GM23338 (cell line): ENCODE measurements around the gene TELO2. TPM values are rescaled to one million over a fixed set of nuclear protein-coding genes. Genes with fewer than 3 reads are reported as not detected.

Experiments used
- ATAC-seq: fragments of 200-7000 bp; cut with Tn5 transposase; 3 replicates; pipeline ENCODE4 v1.9.1; 2020
- DNase-seq: peaks from one replicate; pipeline ENCODE4 v3.0.0-alpha.2; 2015; ENCODE audit warnings: low spot score
- H2AFZ ChIP-seq: fragments of 200-600 bp; sonication (generic); 2 replicates; pipeline ENCODE4 v1.8.0; 2016; ENCODE audit warnings: antibody characterized with exemption, mild to moderate bottlenecking, moderate library complexity
- H3F3A ChIP-seq: fragments of 200-600 bp; sonication (generic); replicated peaks from 2 replicates; pipeline ENCODE4 v1.8.0; 2017; ENCODE audit warnings: antibody characterized with exemption, mixed run types, low read depth
- H3K27ac ChIP-seq: fragments of 200-600 bp; sonication (generic); 2 replicates; pipeline ENCODE4 v1.6.1; 2016; ENCODE audit warnings: low read depth
- H3K27me3 ChIP-seq: fragments of 200-600 bp; sonication (generic); 2 replicates; pipeline ENCODE4 v1.8.0; 2016; ENCODE audit warnings: mild to moderate bottlenecking, mixed run types, moderate library complexity; ENCODE audit not compliant: insufficient read depth
- H3K36me3 ChIP-seq: fragments of 200-600 bp; sonication (generic); 2 replicates; pipeline ENCODE4 v1.8.0; 2016; ENCODE audit warnings: mild to moderate bottlenecking; ENCODE audit not compliant: insufficient read depth
- H3K4me1 ChIP-seq: fragments of 200-600 bp; sonication (generic); 2 replicates; pipeline ENCODE4 v1.8.0; 2016; ENCODE audit warnings: mild to moderate bottlenecking, moderate library complexity; ENCODE audit not compliant: insufficient read depth
- H3K4me2 ChIP-seq: fragments of 200-600 bp; sonication (generic); 2 replicates; pipeline ENCODE4 v1.7.1; 2017; ENCODE audit warnings: mixed run types
- H3K4me3 ChIP-seq: fragments of 200-600 bp; sonication (generic); 2 replicates; pipeline ENCODE4 v1.6.1; 2016; ENCODE audit warnings: mixed run types
- H3K79me2 ChIP-seq: fragments of 200-600 bp; sonication (generic); replicated peaks from 2 replicates; pipeline ENCODE4 v1.8.0; 2017; ENCODE audit warnings: mild to moderate bottlenecking; ENCODE audit not compliant: insufficient read depth
- H3K9me2 ChIP-seq: fragments of 200-600 bp; sonication (generic); 2 replicates; pipeline ENCODE4 v1.8.0; 2017; ENCODE audit not compliant: insufficient read depth
- H4K20me1 ChIP-seq: fragments of 200-600 bp; sonication (generic); replicated peaks from 2 replicates; pipeline ENCODE4 v1.8.0; 2017; ENCODE audit warnings: mild to moderate bottlenecking; ENCODE audit not compliant: insufficient read depth
- H3K27ac Mint-ChIP-seq: 2 replicates; pipeline ENCODE4 v1.8.0; 2020; ENCODE audit warnings: inconsistent platforms, mild to moderate bottlenecking, moderate library complexity, mixed read lengths
- H3K27me3 Mint-ChIP-seq: 3 replicates; pipeline ENCODE4 v1.8.0; 2022; ENCODE audit warnings: low read depth, mild to moderate bottlenecking, moderate library complexity, mixed read lengths, inconsistent platforms; ENCODE audit not compliant: insufficient read depth, poor library complexity
- H3K36me3 Mint-ChIP-seq: 3 replicates; pipeline ENCODE4 v1.8.0; 2021; ENCODE audit warnings: low read depth, mild to moderate bottlenecking, inconsistent platforms, moderate library complexity, mixed read lengths
- H3K4me1 Mint-ChIP-seq: 3 replicates; pipeline ENCODE4 v1.8.0; 2020; ENCODE audit warnings: mild to moderate bottlenecking, inconsistent platforms, mixed read lengths
- H3K4me3 Mint-ChIP-seq: 3 replicates; pipeline ENCODE4 v1.8.0; 2021; ENCODE audit warnings: moderate library complexity, mild to moderate bottlenecking, inconsistent platforms, mixed read lengths
- H3K9me3 Mint-ChIP-seq: 3 replicates; pipeline ENCODE4 v1.8.0; 2020; ENCODE audit warnings: moderate library complexity, mild to moderate bottlenecking, inconsistent platforms, mixed read lengths
- CREB1 ChIP-seq: fragments of 250-450 bp; sonication (Bioruptor Pico); IDR thresholded peaks from 2 replicates; pipeline ENCODE4 v1.5.0; 2020; ENCODE audit warnings: low read depth, mild to moderate bottlenecking, moderate library complexity
- ETS1 ChIP-seq: IDR thresholded peaks from 2 replicates; pipeline ENCODE4 v1.6.1; 2016; ENCODE audit warnings: antibody characterized with exemption
- EZH2 ChIP-seq: fragments of 200-600 bp; sonication (generic); IDR thresholded peaks from one replicate; pipeline ENCODE4 v1.8.0; 2017; ENCODE audit warnings: antibody characterized with exemption, mild to moderate bottlenecking, low read depth; ENCODE audit not compliant: unreplicated experiment
- EZH2phosphoT487 ChIP-seq: fragments of 200-600 bp; sonication (generic); IDR thresholded peaks from one replicate; pipeline ENCODE4 v1.8.1; 2018; ENCODE audit warnings: antibody characterized with exemption; ENCODE audit not compliant: unreplicated experiment
- JUNB ChIP-seq: IDR thresholded peaks from one replicate; pipeline ENCODE4 v1.6.1; 2016; ENCODE audit warnings: antibody characterized with exemption; ENCODE audit not compliant: unreplicated experiment
- NANOG ChIP-seq: IDR thresholded peaks from 2 replicates; pipeline ENCODE4 v1.6.1; 2016; ENCODE audit warnings: antibody characterized with exemption, borderline replicate concordance
- POLR2AphosphoS5 ChIP-seq: IDR thresholded peaks from 2 replicates; pipeline ENCODE4 v1.6.1; 2016; ENCODE audit warnings: antibody characterized with exemption, low read depth
- STAT1 ChIP-seq: IDR thresholded peaks from one replicate; pipeline ENCODE4 v1.6.1; 2016; ENCODE audit warnings: antibody characterized with exemption; ENCODE audit not compliant: unreplicated experiment
- ZNF114 ChIP-seq: fragments of 250-450 bp; sonication (Bioruptor Pico); IDR thresholded peaks from 2 replicates; pipeline ENCODE4 v1.5.0; 2020; ENCODE audit warnings: mild to moderate bottlenecking, moderate library complexity
- ZNF331 ChIP-seq: fragments of 250-450 bp; sonication (Bioruptor Pico); IDR thresholded peaks from 2 replicates; pipeline ENCODE4 v1.5.0; 2020; ENCODE audit warnings: low read depth, mild to moderate bottlenecking, moderate library complexity
- polyA plus RNA-seq: library from polyadenylated mRNA; unstranded; fragments of >200 nt; fragmentation: Nextera tagmentation; extraction: Ambion mirVana; gene quantifications from 2 replicates; pipeline ENCODE4 v1.2.1, GENCODE V29; 2016
- total RNA-seq: library from RNA; depleted of rRNA; stranded (reverse); fragments of >200 nt; shearing (Covaris generic); gene quantifications from 2 replicates; pipeline ENCODE4 v1.2.3, GENCODE V29; 2014

TELO2 gene
- total and polyA plus RNA-seq, 2 experiments from 2014 or later = 45.4 to 76.0 TPM

- Histone ChIP-seq H3K27me3 (no peaks in the 10 kb centered on the region), H3K4me3 (no peak overlapping the region), H3K4me1 (no peaks in the 10 kb centered on the region), H3K9me2 (no peaks in the 10 kb centered on the region), H3K79me2 (no peaks in the 10 kb centered on the region), H4K20me1 (no peaks in the 10 kb centered on the region), H3K4me2 (no peak overlapping the region), H3K27ac (no peak overlapping the region), H3F3A (no peaks in the 10 kb centered on the region), H3K36me3 (no peaks in the 10 kb centered on the region), H2AFZ (no peak overlapping the region)
- Mint-ChIP-seq H3K27me3 (peaks cover 4% of the 10 kb centered on the region), H3K4me1 (no peaks in the 10 kb centered on the region), H3K36me3 (peaks cover 26% of the 10 kb centered on the region), H3K4me3 (no peak overlapping the region), H3K9me3 (peaks cover 7% of the 10 kb centered on the region; the same call in 2 of the 3 replicates), H3K27ac (peak overlapping the region; percentile 74; the same call in 1 of the 2 replicates)
- no peak for ATAC-seq
- no peak for DNase-seq
- TF ChIP-seq ZNF114 = no peak
- no peak for TF ChIP-seq NANOG
- TF ChIP-seq STAT1 = no peak
- TF ChIP-seq ZNF331 (CRISPR knock-in tag) = no peak
- TF ChIP-seq EZH2 = no peak
- no peak for TF ChIP-seq EZH2phosphoT487
Observed at GRCh38 chr16:1518626-1519135, 25.5 kb downstream of the TELO2 start.

- no peak for TF ChIP-seq ETS1
- TF ChIP-seq NANOG = no peak
- no peak overlapping the region for H3K27ac ChIP-seq
- peaks cover 1% of the 10 kb centered on the region for H3K27me3 Mint-ChIP-seq
- H3K27ac Mint-ChIP-seq = no peak overlapping the region
- H3K4me3 Mint-ChIP-seq = no peak overlapping the region
- no peaks in the 10 kb centered on the region for H3K79me2 ChIP-seq
- peaks cover 19% of the 10 kb centered on the region for H3K36me3 Mint-ChIP-seq
- H4K20me1 ChIP-seq = no peaks in the 10 kb centered on the region
- no peaks in the 10 kb centered on the region; the same call in 2 of the 3 replicates for H3K9me3 Mint-ChIP-seq
- no peaks in the 10 kb centered on the region for H3K4me1 Mint-ChIP-seq
- ATAC-seq (no peak), DNase-seq (no peak)
- H3F3A ChIP-seq = no peaks in the 10 kb centered on the region
- H3K27me3 ChIP-seq = no peaks in the 10 kb centered on the region
- no peak overlapping the region for H3K4me2 ChIP-seq
- H2AFZ ChIP-seq = no peak overlapping the region
- no peaks in the 10 kb centered on the region for H3K36me3 ChIP-seq
- no peak overlapping the region for H3K4me3 ChIP-seq
- no peaks in the 10 kb centered on the region for H3K4me1 ChIP-seq
- no peaks in the 10 kb centered on the region for H3K9me2 ChIP-seq
Observed at GRCh38 chr16:1519831-1520230, 26.7 kb downstream of the TELO2 start.

- Histone ChIP-seq H3K27me3 (no peaks in the 10 kb centered on the region), H3K4me2 (no peak overlapping the region), H3K79me2 (no peaks in the 10 kb centered on the region), H3F3A (no peaks in the 10 kb centered on the region), H4K20me1 (no peaks in the 10 kb centered on the region), H3K9me2 (no peaks in the 10 kb centered on the region), H3K4me3 (no peak overlapping the region), H3K36me3 (no peaks in the 10 kb centered on the region), H2AFZ (no peak overlapping the region), H3K27ac (no peak overlapping the region), H3K4me1 (no peaks in the 10 kb centered on the region)
- no peak for ATAC-seq
- H3K27ac Mint-ChIP-seq = no peak overlapping the region
- H3K4me1 Mint-ChIP-seq = no peaks in the 10 kb centered on the region
- peaks cover 15% of the 10 kb centered on the region for H3K36me3 Mint-ChIP-seq
- no peak for DNase-seq
- no peak overlapping the region for H3K4me3 Mint-ChIP-seq
- H3K9me3 Mint-ChIP-seq = no peaks in the 10 kb centered on the region
- peaks cover 1% of the 10 kb centered on the region for H3K27me3 Mint-ChIP-seq
- no peak for TF ChIP-seq POLR2AphosphoS5
- no peak for TF ChIP-seq NANOG
- no peak for TF ChIP-seq ZNF331 (CRISPR knock-in tag)
- TF ChIP-seq STAT1 = no peak
- TF ChIP-seq ZNF114 = no peak
- TF ChIP-seq EZH2phosphoT487 = no peak
- TF ChIP-seq CREB1 (CRISPR knock-in tag) = no peak
- no peak for TF ChIP-seq ETS1
- TF ChIP-seq JUNB = no peak
Observed at GRCh38 chr16:1520461-1520860, 27.3 kb downstream of the TELO2 start.
